Activated naive CD8-positive, alpha-beta T cell (primary cell): ENCODE measurements around the gene LGMN.
"Not testable (repeated sequence)": the region's sequence is repeated elsewhere in the genome, so short reads cannot be mapped to it uniquely, and the experiment has no call there.

Experiments used
- H3K27ac Mint-ChIP-seq: one replicate; pipeline ENCODE4 v1.8.0; 2021; ENCODE audit warnings: mixed read lengths
- H3K27me3 Mint-ChIP-seq: one replicate; pipeline ENCODE4 v1.8.0; 2021; ENCODE audit warnings: mixed read lengths
- H3K36me3 Mint-ChIP-seq: one replicate; pipeline ENCODE4 v1.8.0; 2021; ENCODE audit warnings: mixed read lengths
- H3K4me1 Mint-ChIP-seq: one replicate; pipeline ENCODE4 v1.8.0; 2021; ENCODE audit warnings: low read depth, mixed read lengths
- H3K4me3 Mint-ChIP-seq: one replicate; pipeline ENCODE4 v1.8.0; 2021; ENCODE audit warnings: mild to moderate bottlenecking, mixed read lengths
- H3K9me3 Mint-ChIP-seq: one replicate; pipeline ENCODE4 v1.8.0; 2021; ENCODE audit warnings: low read depth, mixed read lengths

The LGMN gene

DNA sequence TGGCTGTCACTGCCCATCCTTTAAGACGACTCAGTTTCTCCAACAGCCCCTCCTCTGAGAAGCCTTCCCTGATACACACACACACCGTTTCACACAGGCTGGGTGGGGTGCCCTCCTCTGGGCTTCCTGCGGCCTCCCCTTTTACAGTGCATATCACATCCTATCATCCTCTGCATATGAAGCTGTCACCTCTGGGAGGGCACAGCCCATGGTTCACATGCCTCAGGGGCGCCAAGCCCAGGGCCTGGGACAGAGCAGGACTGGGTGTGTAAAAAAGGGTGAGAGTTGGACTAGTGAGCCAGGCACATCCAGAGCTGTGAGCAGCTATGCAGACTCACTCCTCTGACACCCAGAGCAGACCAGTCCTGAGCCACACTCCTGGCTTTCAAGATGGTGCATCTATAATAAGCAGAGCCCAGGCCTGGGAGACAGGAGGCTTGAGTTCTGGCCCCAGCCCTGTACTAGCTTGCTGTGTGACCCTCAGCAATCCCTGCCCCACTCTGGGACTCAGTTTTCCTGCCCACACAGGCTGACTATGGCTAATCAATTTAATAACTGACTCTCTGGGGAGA, 62.6 kb downstream of the LGMN start:
- no peaks in the 10 kb centered on the region for H3K36me3 Mint-ChIP-seq
- no peak overlapping the region for H3K4me3 Mint-ChIP-seq
- no peak overlapping the region for H3K27ac Mint-ChIP-seq
- no peaks in the 10 kb centered on the region for H3K27me3 Mint-ChIP-seq
- no peaks in the 10 kb centered on the region for H3K9me3 Mint-ChIP-seq
- H3K4me1 Mint-ChIP-seq = peaks cover 9% of the 10 kb centered on the region

DNA sequence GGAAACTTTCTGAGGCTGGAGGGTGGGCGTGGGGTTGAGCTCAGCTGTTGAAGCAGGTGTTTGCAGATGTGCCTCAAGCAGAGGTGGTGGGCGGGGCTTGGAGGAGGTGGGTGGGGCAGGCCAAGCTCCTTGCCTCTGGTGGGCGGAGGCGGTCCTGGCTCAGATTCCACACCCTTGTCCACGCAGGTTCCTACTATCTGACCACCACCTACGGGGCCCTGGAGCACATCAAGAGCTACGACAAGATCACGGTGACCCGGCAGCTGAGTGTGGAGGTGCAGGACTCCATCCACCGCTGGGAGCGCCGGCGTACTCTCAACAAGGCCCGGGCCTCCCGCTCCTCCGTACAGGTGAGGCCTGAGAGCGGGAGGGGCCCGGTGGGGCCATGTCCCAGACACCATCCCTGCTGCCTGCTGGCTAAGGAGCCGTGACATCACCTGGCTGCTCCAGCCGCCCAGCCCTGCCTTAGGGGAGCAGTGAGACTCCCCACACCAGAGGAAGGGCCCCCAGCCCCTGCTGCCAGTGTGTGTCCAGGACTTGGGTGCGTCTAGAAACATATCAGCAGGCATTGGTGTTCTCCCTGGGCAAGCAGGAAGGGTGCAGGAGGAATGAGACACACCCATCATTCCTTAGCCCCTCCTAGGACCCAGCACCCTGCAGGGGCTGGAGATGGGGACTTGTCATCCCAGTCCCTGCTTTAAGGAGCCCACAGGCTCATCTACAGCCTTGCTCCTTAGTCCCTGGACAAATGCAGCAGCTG, 63.4 kb downstream of the LGMN start:
- no peaks in the 10 kb centered on the region for H3K27me3 Mint-ChIP-seq
- no peaks in the 10 kb centered on the region for H3K9me3 Mint-ChIP-seq
- no peak overlapping the region for H3K4me3 Mint-ChIP-seq
- H3K27ac Mint-ChIP-seq = no peak overlapping the region
- no peaks in the 10 kb centered on the region for H3K36me3 Mint-ChIP-seq
- peaks cover 11% of the 10 kb centered on the region for H3K4me1 Mint-ChIP-seq

DNA sequence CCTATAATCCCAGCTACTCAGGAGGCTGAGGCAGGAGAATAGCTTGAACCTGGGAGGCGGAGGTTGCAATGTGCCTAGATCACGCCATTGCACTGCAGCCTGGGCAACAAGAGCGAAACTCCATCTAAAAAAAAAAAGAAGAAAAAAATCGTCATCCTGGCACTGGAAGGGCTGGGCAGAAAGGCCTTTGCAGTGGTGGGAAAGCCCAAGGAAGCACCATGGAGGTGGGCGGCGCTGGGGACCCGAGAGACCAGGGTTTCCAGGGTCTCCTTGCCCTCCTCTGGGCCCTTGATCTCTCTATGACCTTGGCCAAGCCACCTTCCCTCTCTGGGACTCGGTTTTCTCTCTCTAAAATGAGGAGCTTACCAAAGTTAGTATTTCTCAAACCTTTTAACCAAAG, 65.4 kb downstream of the LGMN start:
- H3K4me1 Mint-ChIP-seq = peaks cover 19% of the 10 kb centered on the region
- no peaks in the 10 kb centered on the region for H3K36me3 Mint-ChIP-seq
- no peaks in the 10 kb centered on the region for H3K9me3 Mint-ChIP-seq
- no peaks in the 10 kb centered on the region for H3K27me3 Mint-ChIP-seq
- peak overlapping the region; percentile 61 for H3K27ac Mint-ChIP-seq
- H3K4me3 Mint-ChIP-seq = no peak overlapping the region

DNA sequence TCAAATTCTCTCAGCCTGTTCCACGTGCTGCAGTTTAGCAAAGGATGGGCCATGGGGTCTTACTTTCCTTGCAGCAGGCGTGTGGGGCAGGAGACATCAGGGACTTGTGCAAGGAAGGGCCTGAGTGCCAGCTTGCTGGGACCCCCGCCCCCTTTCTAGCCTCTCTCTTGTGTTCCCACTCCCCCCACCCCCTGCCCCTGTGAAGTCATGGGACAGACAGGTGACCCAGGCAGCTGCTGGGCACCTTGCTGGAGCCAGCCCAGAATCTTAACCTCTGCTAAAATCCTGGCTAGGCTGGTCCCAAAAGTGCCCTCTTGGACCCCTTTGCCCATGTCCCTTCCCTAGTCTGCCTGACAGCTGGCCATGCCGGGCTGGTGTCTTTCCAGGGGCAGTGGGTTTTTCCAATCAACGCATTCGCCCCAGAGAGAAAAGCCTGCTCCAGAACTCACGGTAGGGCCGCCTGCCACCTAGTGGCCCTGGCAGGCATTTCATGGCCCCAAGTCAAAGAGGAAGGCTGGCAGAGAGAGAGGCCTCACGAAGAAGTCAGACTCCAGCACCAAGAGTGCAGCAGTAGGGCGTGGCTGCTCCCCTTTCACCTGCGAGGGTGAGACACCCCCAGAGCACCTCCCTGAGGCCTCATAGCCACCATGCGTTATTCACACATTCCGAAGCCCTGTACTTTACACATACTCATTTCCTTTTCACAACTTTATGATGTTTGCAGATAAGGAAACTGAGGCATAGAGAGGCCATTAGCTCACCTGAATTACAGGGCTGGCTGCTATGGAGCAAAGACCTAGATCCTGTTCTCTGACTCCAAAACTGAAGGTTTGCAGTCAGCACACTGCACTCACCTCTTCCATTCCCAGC, 67.4 kb downstream of the LGMN start:
- peak overlapping the region; percentile 82 for H3K27ac Mint-ChIP-seq
- no peak overlapping the region for H3K4me3 Mint-ChIP-seq
- peaks cover 38% of the 10 kb centered on the region for H3K4me1 Mint-ChIP-seq
- H3K9me3 Mint-ChIP-seq = no peaks in the 10 kb centered on the region
- H3K27me3 Mint-ChIP-seq = no peaks in the 10 kb centered on the region
- H3K36me3 Mint-ChIP-seq = peaks cover 6% of the 10 kb centered on the region

DNA sequence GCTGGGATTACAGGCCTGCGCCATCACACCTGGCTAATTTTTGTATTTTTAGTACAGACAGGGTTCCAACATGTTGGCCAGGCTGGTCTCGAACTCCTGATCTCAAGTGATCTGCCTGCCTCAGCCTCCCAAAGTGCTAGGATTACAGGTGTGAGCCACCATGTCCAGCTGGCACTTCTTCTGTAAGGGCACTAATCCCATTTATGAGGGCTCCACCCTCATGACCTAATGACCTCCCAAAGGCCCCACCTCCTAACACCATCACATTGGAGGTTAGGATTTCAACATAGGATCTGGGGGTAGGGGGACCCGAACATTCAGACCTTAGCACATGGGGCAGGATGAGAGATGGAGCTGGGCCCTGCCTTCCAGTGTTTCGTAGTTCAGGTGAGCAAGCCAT, 68.1 kb downstream of the LGMN start:
- not testable (repeated sequence) for H3K27ac Mint-ChIP-seq, H3K36me3 Mint-ChIP-seq, H3K4me3 Mint-ChIP-seq, H3K9me3 Mint-ChIP-seq, H3K27me3 Mint-ChIP-seq
- H3K4me1 Mint-ChIP-seq = peaks cover 42% of the 10 kb centered on the region

DNA sequence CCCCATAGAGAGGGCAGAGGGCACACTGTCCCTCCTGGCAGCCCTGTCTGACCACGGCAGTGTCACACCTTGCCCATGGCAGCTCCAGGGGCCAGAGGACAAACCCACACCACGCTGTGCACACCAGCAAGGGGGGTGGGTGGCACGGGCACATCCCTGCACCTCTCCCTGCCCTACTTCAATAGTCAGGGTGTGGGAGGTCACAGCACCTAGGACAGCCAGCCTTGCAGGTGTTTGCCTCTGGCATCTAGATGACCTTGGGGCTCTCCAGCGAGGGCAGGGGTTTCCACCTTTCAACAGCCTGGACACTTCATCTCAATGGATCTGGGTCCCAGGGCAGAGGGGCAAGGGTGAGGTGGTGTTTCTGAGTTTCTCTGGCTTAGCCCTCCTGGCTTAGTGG, 69.2 kb downstream of the LGMN start:
- Mint-ChIP-seq H3K4me3 (no peak overlapping the region), H3K27ac (no peak overlapping the region), H3K36me3 (peaks cover 10% of the 10 kb centered on the region), H3K4me1 (peaks cover 48% of the 10 kb centered on the region), H3K27me3 (no peaks in the 10 kb centered on the region), H3K9me3 (no peaks in the 10 kb centered on the region)

DNA sequence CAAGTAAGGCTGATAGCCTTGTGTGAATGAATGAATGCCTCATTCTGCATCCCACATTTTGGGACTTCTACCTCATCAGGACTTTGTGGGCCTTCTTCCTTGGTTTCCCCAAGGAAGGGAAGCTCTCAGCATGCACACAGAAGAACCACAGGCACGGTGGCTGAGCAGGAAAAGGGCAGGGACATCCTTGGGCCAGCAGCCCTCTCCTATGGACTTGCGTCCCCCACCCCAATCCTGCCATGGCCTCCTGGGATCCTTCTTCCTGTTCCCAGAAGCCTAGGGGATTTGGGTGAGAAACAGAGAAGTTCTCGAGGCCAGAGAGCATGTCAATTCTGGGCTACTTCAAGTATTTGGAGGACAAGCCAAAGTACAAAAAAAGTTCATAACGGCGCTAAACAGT, 69.7 kb downstream of the LGMN start:
- H3K36me3 Mint-ChIP-seq = peaks cover 10% of the 10 kb centered on the region
- H3K4me3 Mint-ChIP-seq = no peak overlapping the region
- peak overlapping the region; percentile 58 for H3K27ac Mint-ChIP-seq

DNA sequence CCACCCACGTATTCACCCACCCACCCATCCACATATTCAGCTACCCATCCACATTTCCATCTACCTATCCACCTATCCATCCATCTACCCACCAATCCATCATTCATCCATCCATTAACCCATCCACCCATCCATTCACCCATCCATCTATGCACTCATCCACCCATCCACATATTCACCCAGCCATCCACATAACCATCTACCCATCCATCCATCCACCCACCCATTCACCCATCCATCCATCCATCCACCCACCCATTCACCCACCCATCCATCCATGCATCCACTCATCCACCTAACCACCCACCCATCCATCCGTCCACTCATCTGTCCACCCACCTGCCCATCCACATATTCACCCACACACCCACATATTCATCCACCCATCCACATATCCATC, 70.5 kb downstream of the LGMN start:
- no peaks in the 10 kb centered on the region for H3K9me3 Mint-ChIP-seq
- no peak overlapping the region for H3K4me3 Mint-ChIP-seq
- H3K4me1 Mint-ChIP-seq = peaks cover 56% of the 10 kb centered on the region
- peak overlapping the region; percentile 72 for H3K27ac Mint-ChIP-seq
- no peaks in the 10 kb centered on the region for H3K27me3 Mint-ChIP-seq
- H3K36me3 Mint-ChIP-seq = peaks cover 10% of the 10 kb centered on the region

More for the DNA sequence above, 69.7 kb downstream of the LGMN start:
- Mint-ChIP-seq H3K9me3 (no peaks in the 10 kb centered on the region), H3K4me1 (peaks cover 53% of the 10 kb centered on the region), H3K27me3 (no peaks in the 10 kb centered on the region)

DNA sequence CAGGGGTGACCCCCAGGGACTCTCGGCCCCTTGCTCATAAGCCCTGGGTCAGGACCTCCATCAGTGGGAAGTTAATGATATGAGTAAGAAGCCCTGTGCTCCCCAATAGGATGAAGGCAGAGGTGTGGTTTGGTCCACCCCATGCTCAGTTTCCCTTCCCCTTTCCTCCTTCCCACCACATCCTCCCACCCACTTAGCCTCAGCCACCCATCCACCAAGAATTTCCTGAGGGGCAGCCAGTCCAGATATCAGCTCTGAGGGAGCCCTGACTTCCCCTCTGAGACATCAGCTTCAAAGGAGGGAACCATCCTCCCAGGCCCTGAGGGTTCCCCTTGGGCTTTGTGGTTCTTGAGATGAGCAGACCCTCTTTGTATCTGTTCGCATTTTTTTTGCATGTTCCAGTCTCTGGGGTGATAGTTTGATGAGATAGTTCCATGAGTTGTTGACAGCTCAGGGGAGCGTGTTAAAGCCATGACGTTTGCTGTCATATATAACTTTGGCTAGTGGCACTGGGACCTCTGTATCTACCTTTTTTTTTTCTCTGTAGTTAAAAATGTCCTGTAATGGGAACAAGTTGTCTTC, 71.2 kb downstream of the LGMN start:
- Mint-ChIP-seq H3K4me3 (peak overlapping the region; percentile 2), H3K36me3 (peaks cover 10% of the 10 kb centered on the region), H3K4me1 (peaks cover 64% of the 10 kb centered on the region), H3K27ac (peak overlapping the region; percentile 83), H3K9me3 (no peaks in the 10 kb centered on the region), H3K27me3 (no peaks in the 10 kb centered on the region)

DNA sequence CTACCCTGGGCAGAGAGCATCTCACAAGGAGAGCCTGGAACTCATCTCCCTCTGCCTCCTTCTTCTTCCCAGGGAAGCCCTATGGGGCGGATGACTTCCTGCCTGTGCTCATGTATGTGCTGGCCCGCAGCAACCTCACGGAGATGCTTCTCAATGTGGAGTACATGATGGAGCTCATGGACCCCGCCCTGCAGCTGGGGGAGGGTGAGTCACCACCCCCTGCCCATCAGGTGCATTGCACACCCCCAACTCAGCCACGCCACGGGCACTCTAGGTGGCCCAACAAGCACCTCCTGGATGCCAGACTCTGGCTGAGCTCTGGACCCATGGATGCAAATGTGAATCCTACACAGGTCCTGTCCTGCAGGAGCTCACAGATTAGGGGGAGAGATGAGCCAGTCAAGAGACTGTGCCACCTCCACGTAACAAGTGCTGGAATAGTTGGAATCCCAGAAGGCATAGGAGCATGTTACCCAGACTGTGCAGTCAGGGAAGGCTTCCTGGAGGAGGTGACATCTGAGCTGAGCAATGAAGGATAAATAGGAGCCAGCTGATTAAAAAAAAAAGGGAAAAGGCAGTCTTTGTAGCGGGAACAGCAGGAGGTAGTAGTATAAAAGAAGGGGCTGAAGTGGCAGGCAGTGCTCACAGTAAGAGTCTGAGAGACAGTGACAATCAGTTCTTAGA, 71.9 kb downstream of the LGMN start:
- Mint-ChIP-seq H3K27me3 (no peaks in the 10 kb centered on the region), H3K36me3 (peaks cover 10% of the 10 kb centered on the region), H3K4me3 (no peak overlapping the region), H3K9me3 (no peaks in the 10 kb centered on the region), H3K4me1 (peaks cover 67% of the 10 kb centered on the region), H3K27ac (peak overlapping the region; percentile 83)

DNA sequence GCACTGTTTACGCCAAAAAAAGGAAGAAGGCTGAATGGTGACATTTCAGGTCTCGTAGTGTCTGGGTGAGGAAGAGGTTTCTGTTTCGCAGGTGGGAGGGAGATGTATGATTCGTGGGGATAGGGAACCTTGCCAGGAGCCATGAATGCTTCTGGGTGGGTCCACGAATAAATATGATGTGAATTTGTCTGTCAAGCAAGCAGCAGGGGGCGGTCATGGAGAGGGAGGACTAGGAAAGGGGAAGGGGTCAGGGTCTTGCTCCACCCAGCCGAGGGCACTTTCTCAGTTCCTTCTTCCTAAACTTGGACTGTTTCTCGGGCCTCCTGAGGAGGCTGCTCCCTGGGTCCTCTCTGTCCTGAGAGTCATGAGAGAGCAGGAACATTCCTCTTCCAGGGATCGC, 72.5 kb downstream of the LGMN start:
- peaks cover 67% of the 10 kb centered on the region for H3K4me1 Mint-ChIP-seq
- H3K27me3 Mint-ChIP-seq = no peaks in the 10 kb centered on the region
- no peaks in the 10 kb centered on the region for H3K9me3 Mint-ChIP-seq
- H3K36me3 Mint-ChIP-seq = peaks cover 12% of the 10 kb centered on the region
- H3K27ac Mint-ChIP-seq = peak overlapping the region; percentile 83
- peak overlapping the region; percentile 48 for H3K4me3 Mint-ChIP-seq

DNA sequence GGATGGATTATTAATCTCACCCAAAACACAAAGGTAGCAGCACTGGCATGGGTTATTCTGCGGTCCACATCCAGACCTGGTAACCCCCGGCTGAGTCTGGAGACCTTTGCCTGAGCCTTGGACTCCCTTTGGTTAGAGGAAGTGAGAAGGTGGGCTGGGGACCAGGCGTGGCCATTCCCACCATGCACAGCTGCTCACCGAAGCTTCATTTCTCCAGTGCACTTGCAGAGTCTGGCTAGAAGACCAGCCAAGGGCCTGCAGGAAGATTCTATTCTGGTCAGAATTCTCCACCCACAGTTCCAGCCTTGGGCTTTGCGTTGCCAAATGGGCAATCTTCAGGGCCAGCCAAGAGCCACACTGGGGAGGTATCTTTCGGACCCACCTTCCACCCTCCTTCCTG, 73.0 kb downstream of the LGMN start:
- H3K4me3 Mint-ChIP-seq = peak overlapping the region; percentile 48
- H3K36me3 Mint-ChIP-seq = peaks cover 13% of the 10 kb centered on the region
- H3K4me1 Mint-ChIP-seq = peaks cover 72% of the 10 kb centered on the region
- peak overlapping the region; percentile 83 for H3K27ac Mint-ChIP-seq
- H3K9me3 Mint-ChIP-seq = no peaks in the 10 kb centered on the region
- H3K27me3 Mint-ChIP-seq = no peaks in the 10 kb centered on the region

DNA sequence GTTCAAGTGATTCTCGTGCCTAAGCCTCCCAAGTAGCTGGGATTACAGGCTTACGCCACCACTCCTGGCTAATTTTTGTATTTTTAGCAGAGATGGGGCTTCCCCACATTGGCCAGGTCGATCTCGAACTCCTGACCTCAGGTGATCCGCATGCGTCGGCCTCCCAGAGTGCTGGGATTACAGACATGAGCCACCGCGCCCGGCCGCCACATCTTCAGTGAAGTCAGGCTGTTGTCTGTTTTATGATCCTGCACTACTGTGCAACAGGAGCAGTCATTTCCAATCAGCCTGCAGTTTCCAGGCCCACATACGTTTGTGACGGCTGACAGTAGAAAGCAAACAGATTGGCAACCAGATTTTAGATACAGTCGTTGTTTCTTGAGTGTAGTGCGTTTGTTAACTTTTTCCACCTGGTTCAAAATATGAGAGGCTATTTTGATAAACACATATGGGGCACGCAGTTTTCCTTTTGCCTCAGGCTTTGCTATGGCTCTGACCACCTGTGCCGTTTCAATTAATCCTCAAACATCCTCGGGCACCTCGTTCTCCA, 74.8 kb downstream of the LGMN start:
- H3K9me3 Mint-ChIP-seq = no peaks in the 10 kb centered on the region
- H3K27ac Mint-ChIP-seq = peak overlapping the region; percentile 80
- no peak overlapping the region for H3K4me3 Mint-ChIP-seq
- peaks cover 84% of the 10 kb centered on the region for H3K4me1 Mint-ChIP-seq
- H3K36me3 Mint-ChIP-seq = peaks cover 18% of the 10 kb centered on the region
- H3K27me3 Mint-ChIP-seq = no peaks in the 10 kb centered on the region

DNA sequence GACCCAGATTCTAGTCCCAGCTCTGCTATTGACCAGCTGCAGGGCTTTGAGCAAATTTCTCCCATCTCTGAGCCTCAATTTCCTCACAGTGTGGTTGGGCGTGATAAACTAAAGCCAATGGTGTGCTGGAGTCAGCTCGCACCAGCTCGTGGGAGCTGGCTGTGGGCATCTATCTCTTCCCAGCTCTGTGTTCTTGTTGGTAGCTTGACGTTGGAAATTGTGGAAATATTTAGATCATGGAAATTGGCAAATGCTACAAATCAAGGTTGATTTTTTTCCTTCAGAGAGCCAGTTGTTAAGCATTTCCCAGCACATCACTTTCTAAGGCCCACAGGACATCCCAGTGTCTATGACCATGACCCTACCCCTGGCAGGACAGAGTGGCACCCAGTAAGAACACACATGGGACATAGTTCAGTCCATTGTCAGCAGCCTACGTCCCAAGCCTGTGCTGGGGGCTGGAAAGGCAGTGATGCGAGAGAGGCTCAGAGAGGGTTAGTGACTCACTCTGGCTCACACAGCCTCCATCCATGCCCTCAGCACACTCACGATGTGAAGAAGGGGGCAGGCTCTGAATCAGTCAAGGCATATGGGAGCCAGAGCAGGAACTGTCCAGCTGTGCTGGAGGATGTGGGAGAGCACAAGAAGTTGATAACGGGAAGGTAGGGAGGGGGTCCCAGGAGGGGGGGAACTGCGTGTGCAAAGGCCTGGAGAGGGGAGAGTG, 77.6 kb downstream of the LGMN start:
- Mint-ChIP-seq H3K4me3 (no peak overlapping the region), H3K9me3 (no peaks in the 10 kb centered on the region), H3K27me3 (no peaks in the 10 kb centered on the region), H3K36me3 (peaks cover 11% of the 10 kb centered on the region), H3K4me1 (peaks cover 84% of the 10 kb centered on the region), H3K27ac (peak overlapping the region; percentile 87)
